Head of caudate nucleus (tissue), 42 donors: ENCODE data around the gene DISP2.

Experiments used
- DNase-seq, 42 donors: peaks; one replicate each; pipeline versions ENCODE4 v3.0.0 to v3.0.0-alpha.2; 2020 to 2021; ENCODE audit warnings: mixed read lengths in 7 of 42
- intact Hi-C: fragments of 100-400 bp; cut with DNase I; formaldehyde crosslinking; loops from one replicate; pipeline ENCODE4 v1.15.0; 2022

DISP2 gene

DNA sequence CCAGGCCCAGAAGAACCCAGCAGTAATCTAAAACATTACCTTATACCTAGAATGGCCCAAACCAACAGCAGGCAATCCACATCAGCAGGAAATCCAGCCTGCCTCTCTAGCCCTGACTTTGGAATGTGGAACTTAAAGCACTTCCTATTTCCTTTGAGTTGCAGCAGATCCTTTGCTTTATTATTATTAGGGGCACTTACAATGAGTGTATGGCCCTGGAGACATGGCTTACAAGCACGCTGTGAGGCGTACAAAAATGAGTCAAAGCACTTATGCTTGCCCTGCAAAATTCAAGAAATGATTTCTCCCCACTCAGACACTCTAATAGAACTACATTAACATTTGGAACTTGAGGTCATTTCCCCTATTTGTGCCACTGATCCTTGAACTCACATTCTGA lies 15.0 kb downstream of the DISP2 start:
- DNase-seq = no peak
- intact Hi-C loops = no loop called here

DNA sequence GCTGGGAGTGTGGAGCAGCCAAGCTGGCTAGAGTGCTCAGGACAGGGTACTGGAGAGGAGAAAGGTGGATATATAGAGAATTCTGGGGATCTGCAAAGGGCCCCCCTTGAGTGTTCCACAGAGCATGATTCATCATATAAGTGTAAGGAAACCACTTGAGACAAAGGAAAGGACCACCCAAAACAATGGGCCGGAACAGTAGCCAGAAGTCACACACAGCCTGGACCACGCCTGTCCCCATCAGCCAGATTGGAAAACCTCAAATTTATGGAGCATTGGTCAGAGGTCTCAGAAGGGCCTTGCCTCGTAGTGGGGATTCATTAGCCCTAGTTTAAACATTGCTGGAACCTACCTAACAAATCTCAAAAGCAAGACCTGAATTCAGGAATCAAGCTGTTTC lies 19.6 kb downstream of the DISP2 start:
- intact Hi-C loops = no loop called here
- DNase-seq = no peak

DNA sequence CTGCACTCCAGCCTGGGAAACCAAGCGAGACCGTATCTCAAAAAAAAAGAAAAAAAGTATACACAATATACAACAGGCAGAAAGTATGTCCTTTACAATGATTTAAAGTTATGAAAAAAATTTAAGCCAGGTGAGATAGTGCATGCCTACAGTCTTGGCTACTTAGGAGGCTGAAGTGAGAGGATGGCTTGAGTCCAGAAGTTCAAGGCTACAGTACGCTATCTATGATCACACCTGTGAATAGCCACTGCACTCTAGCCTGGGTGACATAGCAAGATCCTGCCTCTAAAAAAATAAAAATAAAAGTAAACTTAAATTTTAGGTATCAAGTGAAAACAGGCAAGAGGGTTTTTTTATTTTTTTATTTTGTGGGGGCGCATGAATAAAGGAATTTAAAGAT lies 21.4 kb downstream of the DISP2 start:
- intact Hi-C loops = no loop called here
- DNase-seq = no peak

DNA sequence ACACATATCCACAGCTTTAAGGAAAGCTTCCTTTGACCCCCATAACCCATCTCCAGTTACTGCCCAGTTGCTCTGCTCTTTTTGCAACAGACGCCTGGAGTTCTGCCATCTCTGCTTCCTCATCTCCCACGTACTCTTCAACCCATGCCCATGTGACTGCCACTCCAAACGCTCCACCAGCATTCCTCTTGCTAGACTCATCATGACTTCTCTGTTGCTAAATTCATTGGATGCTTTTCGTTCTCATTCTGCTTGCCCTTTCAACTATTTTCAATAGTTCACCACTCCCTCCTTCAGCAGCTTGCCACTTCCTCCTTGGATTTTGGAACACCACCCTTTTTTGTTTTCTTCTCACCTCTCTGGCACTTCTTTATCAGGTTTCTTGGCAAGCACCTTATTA lies 21.8 kb downstream of the DISP2 start:
- peak in 16 of 42 donors; percentile 16 to 59 (median 40) for DNase-seq
- intact Hi-C loops = no loop called here

DNA sequence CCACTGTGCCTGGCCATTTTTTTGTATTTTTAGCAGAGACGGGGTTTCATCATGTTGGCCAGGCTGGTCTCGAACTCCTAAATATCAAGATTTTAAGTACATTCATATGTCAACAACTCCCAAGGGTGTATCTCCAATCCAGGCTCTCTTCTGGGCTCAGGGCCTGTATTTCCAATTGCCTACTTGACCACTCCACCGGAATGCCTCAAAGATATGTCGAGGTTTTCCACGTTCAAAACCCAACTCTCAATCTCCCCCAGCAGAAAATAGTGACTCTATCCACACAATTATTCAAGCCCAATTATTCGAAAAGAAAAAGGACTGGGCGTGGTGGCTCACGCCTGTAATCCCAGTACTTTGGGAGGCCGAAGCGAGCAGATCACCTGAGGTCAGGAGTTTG lies 22.6 kb downstream of the DISP2 start:
- intact Hi-C loops = no loop called here

DNA sequence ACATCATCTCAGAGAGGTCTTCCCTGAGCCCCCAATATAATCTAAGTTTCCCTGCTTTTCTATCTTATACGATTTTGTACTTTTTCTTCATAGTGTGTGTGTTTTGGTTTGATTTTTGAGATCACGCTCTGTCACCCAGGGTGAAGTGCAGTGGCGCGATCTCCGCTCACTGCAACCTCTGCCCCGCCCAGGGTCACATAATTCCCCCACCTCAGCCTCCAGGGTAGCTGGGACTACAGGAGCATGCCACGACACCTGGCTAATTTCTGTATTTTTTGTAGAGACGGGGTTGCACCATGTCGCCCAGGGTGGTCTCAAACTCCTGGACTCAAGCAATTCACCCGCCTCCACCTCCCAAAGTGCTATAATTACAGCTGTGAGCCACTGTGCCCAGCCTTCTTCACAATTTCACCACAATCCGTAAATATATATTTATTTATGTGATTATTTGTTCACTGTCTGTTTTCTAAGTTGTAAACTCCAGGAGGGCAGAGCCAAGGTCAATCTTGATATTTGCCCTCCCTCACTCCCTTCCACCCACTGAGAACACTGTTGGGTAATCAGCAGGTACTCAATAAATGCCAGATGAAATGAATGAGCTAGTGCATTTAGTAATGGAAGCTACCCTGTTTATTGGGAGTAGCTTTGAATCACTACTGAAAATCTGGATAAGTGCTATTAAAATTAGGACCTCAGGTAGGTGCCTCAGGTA lies 24.0 kb downstream of the DISP2 start:
- DNase-seq = no peak
- intact Hi-C loops = no loop called here

More for the DNA sequence above, 22.6 kb downstream of the DISP2 start:
- DNase-seq = no peak

DNA sequence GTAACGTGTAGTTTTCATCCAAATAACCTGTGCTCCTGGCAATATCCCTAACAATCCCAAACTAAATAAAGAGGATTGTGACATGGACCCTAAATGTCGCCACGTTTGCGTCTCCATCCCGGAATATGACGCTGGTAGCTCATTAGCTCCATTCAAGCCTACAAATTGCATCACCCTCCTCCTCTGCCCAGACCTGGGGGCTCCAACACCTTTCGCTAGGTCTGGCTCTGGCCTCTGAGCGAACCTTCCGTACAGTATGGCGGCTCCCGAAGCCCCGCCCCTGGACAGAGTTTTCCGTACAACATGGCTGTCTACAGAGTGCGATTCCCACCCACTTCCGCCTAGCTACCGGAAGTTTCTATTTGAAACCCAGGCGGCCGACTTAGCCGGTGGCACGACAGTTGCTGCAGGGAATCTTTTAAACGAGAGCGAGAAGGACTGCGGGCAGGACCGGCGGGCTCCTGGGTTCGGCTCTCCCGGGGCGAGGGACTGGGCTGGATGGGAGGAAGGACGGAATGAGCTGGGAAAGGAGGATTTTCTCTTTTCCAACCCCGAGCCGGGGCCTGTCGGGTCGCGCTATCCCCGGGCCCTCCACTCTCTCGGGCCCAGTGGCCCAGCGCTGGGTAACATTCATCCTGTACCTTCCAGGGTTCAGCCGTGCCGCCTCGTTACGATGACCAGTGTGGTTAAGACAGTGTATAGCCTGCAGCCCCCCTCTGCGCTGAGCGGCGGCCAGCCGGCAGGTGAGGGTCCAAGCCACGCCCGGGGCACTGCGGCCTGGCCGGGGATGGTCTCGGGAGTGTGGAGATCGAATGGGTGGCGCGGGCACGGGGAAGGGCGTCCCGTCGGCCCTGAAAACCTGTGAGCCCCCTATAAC lies 24.8 kb downstream of the DISP2 start, which contains the start of gene KNSTRN:
Gene KNSTRN, plus strand, starts transcription at position 142 of the 877 bp plus-strand sequence. Its CDS starts 115 bp downstream, at position 257.
- peak; percentile 84 to 97 (median 93) for DNase-seq
- intact Hi-C loops = no loop called here

DNA sequence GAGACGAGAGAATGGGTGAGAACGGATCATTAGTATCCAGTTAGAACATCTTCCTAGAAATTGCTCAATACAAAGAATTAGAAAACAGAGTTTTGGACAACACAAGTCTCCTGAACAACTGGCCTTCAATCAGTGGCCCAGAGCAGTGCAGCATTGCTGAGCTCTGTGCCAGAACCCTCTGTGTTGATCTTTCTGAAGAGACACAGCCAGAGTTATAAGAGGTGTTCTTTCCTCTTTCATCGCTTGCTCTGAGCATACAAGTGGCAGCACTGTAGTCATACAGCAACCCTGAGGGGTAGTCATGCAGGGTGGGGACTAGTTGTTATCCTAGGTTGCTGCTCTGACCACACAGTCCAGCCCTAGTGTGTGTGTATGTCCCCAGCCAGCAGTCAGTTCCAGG lies 28.5 kb downstream of the DISP2 start:
- no peak for DNase-seq
- intact Hi-C loops = no loop called here

DNA sequence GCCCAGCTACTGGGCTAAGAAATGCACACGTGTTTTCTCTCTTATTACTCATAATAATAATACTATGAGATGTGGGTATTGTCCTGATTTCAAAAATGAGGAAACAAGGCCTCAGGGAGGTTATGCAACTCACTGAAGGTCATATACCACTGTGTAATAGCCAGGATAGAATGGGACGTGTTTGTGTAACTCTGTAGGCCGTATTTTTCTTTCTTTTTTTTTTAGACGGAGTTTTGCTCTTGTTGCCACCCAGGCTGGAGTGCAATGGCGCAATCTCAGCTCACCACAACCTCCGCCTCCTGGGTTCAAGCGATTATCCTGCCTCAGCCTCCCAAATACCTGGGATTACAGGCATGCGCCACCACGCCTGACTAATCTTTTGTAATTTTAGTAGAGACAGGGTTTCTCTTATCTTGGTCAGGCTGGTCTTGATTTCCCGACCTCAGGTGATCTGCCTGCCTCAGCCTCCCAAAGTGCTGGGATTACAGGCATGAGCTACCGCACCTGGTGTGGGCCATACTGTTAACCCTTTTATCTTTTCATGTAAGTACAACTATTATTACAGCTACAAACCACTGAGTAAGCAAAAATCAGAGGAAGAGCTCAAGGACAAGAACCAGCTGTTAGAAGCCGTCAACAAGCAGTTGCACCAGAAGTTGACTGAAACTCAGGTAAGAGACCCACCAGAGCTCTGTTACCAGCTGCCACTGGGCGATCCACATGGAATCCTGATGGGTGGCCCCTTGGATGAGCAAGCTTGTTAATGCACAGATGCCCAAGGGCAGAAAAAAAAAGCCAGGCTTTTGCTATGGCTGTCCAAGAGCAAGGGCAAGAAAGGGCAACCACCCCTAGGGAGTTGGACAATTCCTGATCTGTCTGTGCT lies 31.2 kb downstream of the DISP2 start:
- intact Hi-C loops = no loop called here
- no peak for DNase-seq

DNA sequence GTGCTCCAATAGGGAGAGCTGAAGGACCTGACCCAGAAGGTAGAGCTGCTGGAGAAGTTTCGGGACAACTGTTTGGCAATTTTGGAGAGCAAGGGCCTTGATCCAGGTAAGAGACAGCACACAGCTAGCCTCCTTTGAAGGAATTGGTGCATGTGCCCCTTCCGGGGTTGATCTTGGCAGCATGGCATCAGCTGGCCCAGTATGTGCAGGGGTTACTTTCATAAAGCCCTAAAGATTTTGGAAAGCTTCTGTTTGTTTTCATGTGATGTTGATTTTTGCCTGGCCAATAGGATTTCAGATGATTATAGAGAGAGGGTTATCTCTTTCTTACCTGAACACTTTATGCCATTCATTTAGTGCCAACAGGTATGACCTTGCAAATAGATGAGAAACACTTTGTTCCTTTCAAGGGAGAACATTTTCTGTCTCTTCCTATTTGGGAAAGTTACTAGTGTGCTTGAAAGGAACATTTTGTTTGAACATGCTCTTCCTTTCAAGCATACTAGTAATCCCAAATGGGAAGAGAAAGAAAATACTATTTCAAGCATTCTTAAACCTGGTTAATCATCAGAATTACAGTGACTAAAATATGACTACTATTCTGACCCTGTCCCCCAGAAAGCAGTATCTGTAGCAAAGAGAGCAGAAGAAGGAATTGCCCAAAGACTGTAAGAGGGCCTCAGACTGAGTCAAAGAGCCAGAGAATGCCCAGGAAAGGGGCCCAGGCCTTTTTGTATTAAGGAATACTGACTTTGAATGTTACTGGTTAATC lies 32.0 kb downstream of the DISP2 start:
- no peak for DNase-seq
- intact Hi-C loops = no loop called here

DNA sequence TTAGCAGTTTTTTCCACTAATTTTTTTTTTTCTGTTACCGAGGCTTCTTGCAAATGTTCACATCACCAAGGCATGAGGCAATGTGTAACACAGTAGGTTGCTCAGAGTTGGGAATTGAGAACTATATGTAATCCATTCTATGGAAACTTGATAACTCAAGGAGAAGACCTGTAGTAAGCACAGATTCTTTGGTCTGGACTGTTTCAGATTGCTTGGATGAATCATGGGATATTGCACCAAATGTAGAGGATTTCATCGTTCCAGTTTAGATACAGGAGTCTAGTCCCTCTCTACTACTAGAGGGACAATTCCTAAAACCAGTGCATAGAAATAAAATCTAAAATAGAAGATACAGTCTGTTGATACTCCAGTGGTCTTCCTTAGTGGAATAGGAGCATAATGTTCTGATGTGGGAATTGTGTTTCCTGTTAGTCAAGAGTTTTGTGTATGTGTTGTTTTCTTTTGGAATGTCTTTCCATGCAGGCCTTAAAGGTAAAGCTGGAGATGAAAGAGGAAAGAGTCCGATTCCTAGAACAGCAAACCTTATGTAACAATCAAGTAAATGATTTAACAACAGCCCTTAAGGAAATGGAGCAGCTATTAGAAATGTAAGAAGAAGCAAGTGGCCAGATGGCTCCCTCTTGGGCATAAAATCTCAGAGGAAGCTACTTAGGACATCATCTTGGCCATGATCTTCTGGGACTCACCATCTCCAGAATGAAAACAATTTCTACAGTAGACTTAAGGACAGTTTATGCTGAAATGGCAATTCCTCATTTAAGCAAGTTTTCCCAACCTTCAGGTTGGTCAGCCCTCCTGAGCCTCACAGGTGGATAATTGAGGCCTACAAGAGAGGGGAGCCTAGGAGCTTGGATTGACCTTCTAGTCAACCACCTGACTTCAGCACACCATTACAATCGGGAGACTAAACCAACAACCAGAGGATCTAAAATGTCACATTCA lies 35.2 kb downstream of the DISP2 start:
- DNase-seq = no peak
- intact Hi-C loops = no loop called here

DNA sequence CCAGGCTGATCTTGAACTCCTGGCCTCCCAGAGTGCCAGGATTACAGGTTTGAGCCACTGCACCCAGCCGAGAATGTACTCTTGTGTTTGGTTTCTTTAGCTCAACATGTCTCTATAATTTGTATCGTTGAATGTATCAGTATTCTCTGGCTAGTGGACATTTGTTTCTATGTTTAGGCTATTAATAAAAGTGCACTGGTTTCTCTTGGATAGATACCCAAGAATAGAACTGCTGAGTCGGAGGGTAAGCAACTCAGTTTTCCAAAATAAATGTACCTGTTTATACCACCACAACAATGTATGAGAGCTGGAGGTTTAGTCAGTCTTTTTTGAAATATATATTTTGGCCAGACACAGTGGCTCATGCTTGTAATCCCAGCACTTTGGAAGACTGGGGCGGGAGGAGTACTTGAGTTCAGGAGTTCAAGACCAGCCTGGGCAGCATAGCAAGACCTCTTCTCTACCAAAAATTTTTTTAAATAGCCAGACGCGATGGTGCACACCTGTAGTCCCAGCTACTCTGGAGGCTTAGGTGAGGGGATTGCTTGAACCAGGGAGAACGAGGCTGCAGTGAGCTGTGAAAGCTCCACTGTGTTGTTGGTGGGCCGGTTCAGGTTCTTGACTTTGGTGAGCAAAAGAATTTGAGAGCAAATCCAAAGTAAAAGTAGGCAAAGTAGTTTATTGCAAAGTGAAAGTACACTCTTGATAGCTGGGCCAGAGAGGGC lies 39.8 kb downstream of the DISP2 start:
- intact Hi-C loops = no loop called here
- no peak for DNase-seq

DNA sequence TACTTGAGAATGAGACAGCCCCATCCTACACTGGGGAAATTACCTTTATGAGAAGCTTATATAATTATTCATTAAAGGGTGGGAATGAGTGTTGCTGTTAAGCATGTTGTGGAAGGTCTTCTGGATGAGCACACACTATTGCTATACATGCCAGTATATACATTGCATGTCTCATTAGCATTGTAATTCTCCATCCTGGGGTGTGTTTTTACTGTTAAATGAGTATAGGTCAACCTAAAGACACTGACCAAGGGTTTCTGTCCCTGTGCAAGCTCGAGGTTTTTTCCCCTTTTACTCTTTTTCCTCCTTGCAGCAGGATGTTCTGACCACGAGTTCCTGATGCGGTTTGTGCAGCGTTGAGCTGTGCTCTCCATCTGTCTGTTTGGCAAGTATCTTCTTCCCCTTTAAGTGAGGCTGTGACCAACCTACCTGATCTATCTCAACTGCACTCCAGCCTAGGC lies 40.4 kb downstream of the DISP2 start:
- intact Hi-C loops = no loop called here
- DNase-seq = peak in 17 of 42 donors; percentile 10 to 58 (median 36)

DNA sequence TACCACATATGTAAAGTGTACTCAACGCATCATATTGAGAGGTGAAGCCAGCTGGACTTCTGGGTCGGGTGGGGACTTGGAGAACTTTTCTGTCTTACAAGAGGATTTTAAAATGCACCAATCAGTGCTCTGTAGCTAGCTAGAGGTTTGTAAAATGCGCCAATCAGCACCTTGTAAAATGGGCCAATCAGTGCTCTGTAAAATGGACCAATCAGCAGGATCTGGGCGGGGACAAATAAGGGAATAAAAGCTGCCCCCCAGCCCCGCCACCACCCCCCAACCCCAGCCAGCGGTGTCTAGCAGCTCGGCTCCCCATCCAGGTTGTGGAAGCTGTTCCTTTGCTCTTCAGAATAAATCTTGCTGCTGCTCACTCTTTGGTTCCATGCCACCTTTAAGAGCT lies 41.4 kb downstream of the DISP2 start:
- intact Hi-C loops = no loop called here
- DNase-seq = no peak

DNA sequence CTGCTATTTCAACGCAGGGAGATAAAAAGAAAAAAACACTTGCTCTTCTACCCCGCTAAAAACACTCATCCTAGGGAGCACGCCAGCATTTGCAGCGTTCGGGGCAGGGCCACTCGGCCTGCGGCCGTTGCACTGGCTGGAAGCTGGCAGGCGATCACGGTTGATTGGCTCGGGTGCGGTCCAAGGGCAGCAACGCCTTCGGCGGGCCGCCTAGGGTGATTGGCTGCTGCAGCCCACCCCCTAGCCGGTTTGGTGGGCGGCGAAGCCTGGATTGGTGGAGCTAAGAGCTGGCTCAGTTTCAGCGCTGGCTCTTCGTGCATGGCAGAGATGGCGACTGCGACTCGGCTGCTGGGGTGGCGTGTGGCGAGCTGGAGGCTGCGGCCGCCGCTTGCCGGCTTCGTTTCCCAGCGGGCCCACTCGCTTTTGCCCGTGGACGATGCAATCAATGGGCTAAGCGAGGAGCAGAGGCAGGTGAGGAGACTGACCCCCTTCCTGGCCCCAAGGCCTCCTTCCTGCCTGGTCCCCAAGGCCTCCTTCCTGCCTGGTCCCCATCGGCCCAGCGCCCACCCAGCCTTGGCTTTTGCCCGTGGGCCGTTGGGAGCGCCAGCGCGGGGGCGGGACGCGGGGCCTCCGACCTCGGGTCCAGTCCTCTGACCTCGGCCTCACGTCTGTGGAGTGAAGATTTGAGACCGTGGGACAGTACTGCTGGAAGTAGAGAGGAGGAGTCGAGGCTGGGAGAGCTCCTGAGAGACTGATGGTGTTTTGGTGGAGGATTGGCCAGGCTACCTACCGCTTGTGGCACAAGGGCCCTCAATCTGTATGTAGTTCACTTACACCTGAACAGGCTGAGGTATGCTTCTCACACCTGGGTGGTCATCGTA lies 47.7 kb downstream of the DISP2 start, which contains the start of gene IVD:
Gene IVD, plus strand, starts transcription at position 295 of the 881 bp plus-strand sequence. Its CDS starts 33 bp downstream, at position 328.
- peak; percentile 94 to 99 (median 98) for DNase-seq
- intact Hi-C loops = no loop called here
